Cardiac muscle cell (in vitro differentiated cells and primary cell): Measurements from ENCODE around the gene PARD3. TPM values are rescaled to one million over a fixed set of nuclear protein-coding genes. Genes with fewer than 3 reads are reported as not detected.
A peak's percentile ranks its signal among the peaks of the same experiment; 100 is the strongest.

Source experiments
- DNase-seq, 2 donors: peaks; one replicate each; pipeline versions ENCODE4 v3.0.0 to v3.0.0-alpha.2; 2010 to 2017; ENCODE audit warnings: low read depth in 1 of 2, low spot score in 1 of 2
- H3K27ac ChIP-seq: fragments of 200-600 bp; sonication (generic); 2 replicates; pipeline ENCODE4 v1.5.1; 2016
- H3K27me3 ChIP-seq: fragments of 200-600 bp; sonication (generic); 2 replicates; pipeline ENCODE4 v1.6.0; 2016; ENCODE audit warnings: control low read depth
- H3K36me3 ChIP-seq: fragments of 200-600 bp; sonication (generic); 2 replicates; pipeline ENCODE4 v1.5.1; 2016; ENCODE audit warnings: control low read depth
- H3K4me1 ChIP-seq: fragments of 200-600 bp; sonication (generic); 2 replicates; pipeline ENCODE4 v1.8.1; 2017; ENCODE audit warnings: low read depth, mild to moderate bottlenecking, mixed run types
- H3K4me3 ChIP-seq: fragments of 200-600 bp; sonication (generic); 2 replicates; pipeline ENCODE4 v1.5.1; 2016; ENCODE audit warnings: mild to moderate bottlenecking
- H3K9me3 ChIP-seq: fragments of 200-600 bp; sonication (generic); 2 replicates; pipeline ENCODE4 v1.5.1; 2017; ENCODE audit warnings: low read depth, mild to moderate bottlenecking, control low read depth
- CTCF ChIP-seq: IDR thresholded peaks from 2 replicates; pipeline ENCODE4 v1.5.1; 2012; ENCODE audit warnings: low read depth, mild to moderate bottlenecking, low read length
- polyA plus RNA-seq: library from polyadenylated mRNA; unstranded; fragments of >200 nt; fragmentation: Nextera tagmentation; extraction: Ambion mirVana; gene quantifications from 2 replicates; pipeline ENCODE4 v1.2.1, GENCODE V29; 2016
- total RNA-seq: library from RNA; depleted of rRNA; stranded (reverse); fragments of >200 nt; gene quantifications from 2 replicates; pipeline ENCODE4 v1.2.3, GENCODE V29; 2016

PARD3 gene
- total and polyA plus RNA-seq, 2 experiments from 2014 or later = 36.5 to 64.8 TPM

- H3K4me1 ChIP-seq = peaks cover 16% of the 10 kb centered on the region
- DNase-seq = no peak
- H3K4me3 ChIP-seq = no peak overlapping the region
- no peaks in the 10 kb centered on the region for H3K9me3 ChIP-seq
- no peaks in the 10 kb centered on the region for H3K27me3 ChIP-seq
- H3K27ac ChIP-seq = no peak overlapping the region
- no peaks in the 10 kb centered on the region for H3K36me3 ChIP-seq
- TF ChIP-seq CTCF = no peak
Measured at GRCh38 chr10:34615770-34616169, 199.3 kb downstream of the PARD3 start.

GRCh38 chr10:34613491-34613890 lies 201.6 kb downstream of the PARD3 start:
- Histone ChIP-seq H3K9me3 (no peaks in the 10 kb centered on the region), H3K36me3 (no peaks in the 10 kb centered on the region), H3K4me1 (peaks cover 17% of the 10 kb centered on the region), H3K27ac (no peak overlapping the region), H3K27me3 (no peaks in the 10 kb centered on the region), H3K4me3 (no peak overlapping the region)
- TF ChIP-seq CTCF = no peak
- no peak for DNase-seq

GRCh38 chr10:34612938-34613337 lies 202.2 kb downstream of the PARD3 start:
- no peaks in the 10 kb centered on the region for H3K27me3 ChIP-seq
- no peak overlapping the region for H3K4me3 ChIP-seq
- TF ChIP-seq CTCF = no peak

GRCh38 chr10:34612446-34612845 lies 202.7 kb downstream of the PARD3 start:
- Histone ChIP-seq H3K4me1 (peaks cover 15% of the 10 kb centered on the region), H3K4me3 (no peak overlapping the region), H3K9me3 (no peaks in the 10 kb centered on the region), H3K36me3 (no peaks in the 10 kb centered on the region), H3K27me3 (no peaks in the 10 kb centered on the region), H3K27ac (no peak overlapping the region)
- TF ChIP-seq CTCF = no peak
- peak in 1 of 2 donors; percentile 47 for DNase-seq

More at GRCh38 chr10:34612938-34613337, 202.2 kb downstream of the PARD3 start:
- DNase-seq = no peak
- no peaks in the 10 kb centered on the region for H3K36me3 ChIP-seq
- H3K4me1 ChIP-seq = peaks cover 14% of the 10 kb centered on the region
- no peak overlapping the region for H3K27ac ChIP-seq
- no peaks in the 10 kb centered on the region for H3K9me3 ChIP-seq

GRCh38 chr10:34609287-34609940 lies 205.7 kb downstream of the PARD3 start:
- Histone ChIP-seq H3K36me3 (no peaks in the 10 kb centered on the region), H3K27me3 (no peaks in the 10 kb centered on the region), H3K27ac (no peak overlapping the region), H3K9me3 (no peaks in the 10 kb centered on the region), H3K4me1 (peaks cover 16% of the 10 kb centered on the region), H3K4me3 (no peak overlapping the region)
- DNase-seq = no peak
- no peak for TF ChIP-seq CTCF

GRCh38 chr10:34607894-34608293 lies 207.2 kb downstream of the PARD3 start:
- H3K27ac ChIP-seq = peak overlapping the region; percentile 26
- H3K4me3 ChIP-seq = no peak overlapping the region
- H3K27me3 ChIP-seq = no peaks in the 10 kb centered on the region
- peak in 1 of 2 donors; percentile 65 for DNase-seq
- H3K4me1 ChIP-seq = peaks cover 16% of the 10 kb centered on the region
- H3K9me3 ChIP-seq = no peaks in the 10 kb centered on the region
- TF ChIP-seq CTCF = no peak
- no peaks in the 10 kb centered on the region for H3K36me3 ChIP-seq
